IMR-90 (cell line): ENCODE measurements around the gene SLC4A11. TPM values are rescaled to one million over a fixed set of nuclear protein-coding genes. Genes with fewer than 3 reads are reported as not detected.
"Not testable (repeated sequence)": the region's sequence is repeated elsewhere in the genome, so short reads cannot be mapped to it uniquely, and the experiment has no call there.

Experiments
- ATAC-seq: fragments of 200-7000 bp; cut with Tn5 transposase; 2 replicates; pipeline ENCODE4 v1.9.1; 2020; ENCODE audit warnings: low read depth, mild to moderate bottlenecking, moderate library complexity
- BruUV-seq: library from RNA; stranded (reverse); fragments of 400-500 nt; replicated peaks from 2 replicates; lab custom pipeline; 2021; lab: Mats Ljungman, UMichigan
- CTCF ChIA-PET: fragments of 300-600 bp; formaldehyde crosslinking; extraction: SDS; loops from one replicate; lab custom pipeline; 2021; ENCODE audit warnings: antibody characterized with exemption; lab: Yijun Ruan, JAX
- POLR2A ChIA-PET: fragments of 300-600 bp; sonication (Branson Sonifier 250); formaldehyde crosslinking; loops from one replicate; lab custom pipeline; 2022; ENCODE audit warnings: antibody characterized with exemption; ENCODE audit not compliant: unreplicated experiment; lab: Charles Lee
- DNase-seq: peaks from one replicate; pipeline ENCODE4 v3.0.0; 2013
- H2AFZ ChIP-seq: replicated peaks from 2 replicates; pipeline ENCODE3; 2013; ENCODE audit warnings: low read length, mild to moderate bottlenecking; ENCODE audit not compliant: poor library complexity
- H2AK5ac ChIP-seq: 2 replicates; pipeline ENCODE4 v1.6.1; 2013; ENCODE audit warnings: low read depth, low read length, inconsistent platforms
- H2AK9ac ChIP-seq: replicated peaks from 2 replicates; pipeline ENCODE3; 2013; ENCODE audit warnings: mild to moderate bottlenecking, low read depth, low read length, moderate library complexity; ENCODE audit not compliant: poor library complexity
- H2BK120ac ChIP-seq: 2 replicates; pipeline ENCODE4 v1.6.1; 2013; ENCODE audit warnings: low read depth, low read length, inconsistent platforms
- H2BK15ac ChIP-seq: 3 replicates; pipeline ENCODE4 v1.6.1; 2013; ENCODE audit warnings: low read depth, low read length, inconsistent platforms
- H2BK20ac ChIP-seq: 2 replicates; pipeline ENCODE4 v1.6.1; 2013; ENCODE audit warnings: low read depth, mild to moderate bottlenecking, inconsistent platforms, low read length, moderate library complexity
- H2BK5ac ChIP-seq: 2 replicates; pipeline ENCODE4 v1.6.1; 2013; ENCODE audit warnings: mild to moderate bottlenecking, low read depth, low read length, inconsistent platforms; ENCODE audit not compliant: poor library complexity, severe bottlenecking
- H3K14ac ChIP-seq: replicated peaks from 2 replicates; pipeline ENCODE4 v1.6.1; 2013; ENCODE audit warnings: low read depth, low read length, inconsistent platforms
- H3K18ac ChIP-seq: 2 replicates; pipeline ENCODE4 v1.6.1; 2013; ENCODE audit warnings: low read depth, low read length, control low read depth
- H3K23ac ChIP-seq: 2 replicates; pipeline ENCODE4 v1.6.1; 2013; ENCODE audit warnings: low read depth, low read length, inconsistent platforms
- H3K27ac ChIP-seq: 2 replicates; pipeline ENCODE4 v1.5.1; 2013; ENCODE audit warnings: mild to moderate bottlenecking, control low read depth, low read length; ENCODE audit not compliant: insufficient read depth
- H3K27me3 ChIP-seq: 2 replicates; pipeline ENCODE4 v1.6.1; 2013; ENCODE audit warnings: low read length; ENCODE audit not compliant: control insufficient read depth, insufficient read depth
- H3K36me3 ChIP-seq: 2 replicates; pipeline ENCODE4 v1.6.1; 2013; ENCODE audit warnings: low read length, mixed read lengths; ENCODE audit not compliant: control insufficient read depth, insufficient read depth
- H3K4ac ChIP-seq: 2 replicates; pipeline ENCODE4 v1.6.1; 2013; ENCODE audit warnings: low read depth, low read length, inconsistent platforms
- H3K4me1 ChIP-seq: 2 replicates; pipeline ENCODE4 v1.6.1; 2013; ENCODE audit warnings: low read length, mixed read lengths; ENCODE audit not compliant: control insufficient read depth, insufficient read depth
- H3K4me2 ChIP-seq: 2 replicates; pipeline ENCODE4 v1.6.1; 2013; ENCODE audit warnings: low read depth, mild to moderate bottlenecking, control low read depth, low read length, moderate library complexity
- H3K4me3 ChIP-seq: 2 replicates; pipeline ENCODE4 v1.5.1; 2013; ENCODE audit warnings: low read depth, mild to moderate bottlenecking, control low read depth, low read length, moderate library complexity; ENCODE audit not compliant: insufficient read depth
- H3K56ac ChIP-seq: 2 replicates; pipeline ENCODE4 v1.6.1; 2013; ENCODE audit warnings: low read length, inconsistent platforms; ENCODE audit not compliant: insufficient read depth; ENCODE audit errors: extremely low read depth
- H3K79me1 ChIP-seq, 2 experiments: 2 replicates each; pipeline ENCODE4 v1.6.1; 2013; ENCODE audit warnings: low read length in 2 of 2, inconsistent platforms in 1 of 2, low read depth in 1 of 2
- H3K9ac ChIP-seq: 2 replicates; pipeline ENCODE4 v1.6.1; 2013; ENCODE audit warnings: low read depth, low read length, control low read depth
- H3K9me1 ChIP-seq: 2 replicates; pipeline ENCODE4 v1.6.1; 2013; ENCODE audit warnings: low read length, inconsistent platforms; ENCODE audit not compliant: insufficient read depth
- H3K9me3 ChIP-seq: 2 replicates; pipeline ENCODE4 v1.6.1; 2013; ENCODE audit warnings: low read length; ENCODE audit not compliant: control insufficient read depth, insufficient read depth
- H4K20me1 ChIP-seq: 2 replicates; pipeline ENCODE4 v1.6.1; 2013; ENCODE audit warnings: low read length, inconsistent platforms; ENCODE audit not compliant: insufficient read depth
- H4K5ac ChIP-seq: 2 replicates; pipeline ENCODE4 v1.6.1; 2013; ENCODE audit warnings: mild to moderate bottlenecking, low read depth, low read length, control low read depth
- H4K8ac ChIP-seq, 2 experiments: 2 replicates each; pipeline ENCODE4 v1.6.1; 2013; ENCODE audit warnings: low read depth in 2 of 2, low read length in 2 of 2, control low read depth in 1 of 2, inconsistent platforms in 1 of 2
- H4K91ac ChIP-seq: 2 replicates; pipeline ENCODE4 v1.6.1; 2013; ENCODE audit warnings: low read depth, low read length, inconsistent platforms; ENCODE audit not compliant: insufficient read depth
- FOS ChIP-seq: fragments of 150-350 bp; IDR thresholded peaks from 2 replicates; pipeline ENCODE4 v1.6.1; 2016; ENCODE audit warnings: low read depth, low read length
- MAFK ChIP-seq: IDR thresholded peaks from 2 replicates; pipeline ENCODE4 v1.6.1; 2012; ENCODE audit warnings: low read depth, low read length, improper control_type of control experiment
- MXI1 ChIP-seq: IDR thresholded peaks from 2 replicates; pipeline ENCODE4 v1.6.1; 2012; ENCODE audit warnings: low read depth, mild to moderate bottlenecking, low read length, moderate library complexity, borderline replicate concordance
- POLR2A ChIP-seq: IDR thresholded peaks from 2 replicates; pipeline ENCODE4 v1.6.1; 2012; ENCODE audit warnings: mild to moderate bottlenecking, low read depth, low read length
- RCOR1 ChIP-seq: IDR thresholded peaks from 2 replicates; pipeline ENCODE4 v1.6.1; 2012; ENCODE audit warnings: mild to moderate bottlenecking, low read length, improper control_type of control experiment; ENCODE audit not compliant: insufficient replicate concordance
- WGBS, 2 experiments: methylation state at CpG; one replicate each; pipeline versions ENCODE4 v1.1.5 to v1.1.7; 2013; ENCODE audit warnings: missing lambda C conversion rate in 2 of 2; ENCODE audit not compliant: insufficient read length in 1 of 2; ENCODE audit errors: extremely low coverage in 2 of 2; 5-methylcytosine and 5-hydroxymethylcytosine counted together
- dilution Hi-C: fragments of 300-500 bp; cut with HindIII; formaldehyde crosslinking; loops from one replicate; pipeline ENCODE4 v1.14.3; 2018; ENCODE audit warnings: low sequenced_read_pairs; ENCODE audit not compliant: unreplicated experiment
- in situ Hi-C: fragments of 300-500 bp; cut with MboI; formaldehyde crosslinking; loops from 3 replicates; pipeline ENCODE4 v1.14.3; 2019; ENCODE audit warnings: low sequenced_read_pairs, inconsistent platforms, mixed read lengths
- intact Hi-C: fragments of 100-400 bp; cut with micrococcal nuclease; formaldehyde crosslinking; loops from 2 replicates; pipeline ENCODE4 v1.10.0; 2022
- polyA plus RNA-seq, 3 experiments: library from polyadenylated mRNA; depleted of rRNA; stranded (reverse); fragments of >200 nt; gene quantifications; 2 replicates each; pipeline ENCODE4 v1.2.3, GENCODE V29; 2012; ENCODE audit warnings: low replicate concordance in 1 of 3
- total RNA-seq: library from RNA; depleted of rRNA; stranded (reverse); fragments of >200 nt; gene quantifications from 2 replicates; pipeline ENCODE4 v1.2.3, GENCODE V29; 2012
- TF ChIP-seq, protein P1 (sequence below): fragments of 150-350 bp; IDR thresholded peaks from 2 replicates; pipeline ENCODE4 v1.6.1; 2017; ENCODE audit warnings: mild to moderate bottlenecking, antibody characterized with exemption, low read length, low read depth

SLC4A11 gene
- total and polyA plus RNA-seq, 2 of the 4 experiments (the other 2 are of a cell fraction) = 0.36 to 0.79 TPM

DNA sequence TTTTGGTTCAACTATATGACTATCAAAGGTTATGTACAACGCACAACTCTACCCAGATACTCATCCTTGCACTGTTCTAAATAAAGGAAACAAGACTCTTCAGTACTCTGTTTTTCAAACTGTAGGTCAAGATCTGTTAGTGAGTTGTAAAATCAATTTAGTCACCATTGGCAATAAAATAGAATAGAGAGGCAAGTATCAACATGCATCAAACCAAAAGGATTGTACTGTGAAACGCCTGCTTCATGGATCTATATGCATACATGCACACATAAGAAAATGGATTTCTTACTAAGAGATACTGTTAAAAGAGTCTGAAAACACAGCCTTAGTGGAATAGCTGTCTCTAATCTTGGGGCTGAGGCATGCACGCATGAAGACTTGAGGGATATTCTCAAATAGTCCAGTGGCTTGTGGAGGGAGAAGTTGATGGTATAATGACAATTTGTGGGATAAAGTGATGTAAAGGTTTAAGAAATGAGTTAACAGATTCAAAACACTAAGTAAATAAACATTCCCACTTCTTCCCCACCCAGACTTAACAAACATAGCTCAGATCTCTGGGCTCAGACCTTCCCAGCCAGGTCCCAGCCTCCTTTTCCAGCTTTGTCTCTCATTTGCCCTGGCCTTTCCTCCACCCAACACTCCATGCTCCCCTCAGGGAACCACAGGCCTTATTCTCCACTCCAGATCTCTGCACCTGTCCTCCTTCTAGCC lies 54.9 kb downstream of the SLC4A11 start:
- Histone ChIP-seq H2AK9ac (no peak overlapping the region), H3K56ac (no peak overlapping the region), H3K23ac (no peak overlapping the region), H2AFZ (no peak overlapping the region), H3K4me2 (no peak overlapping the region), H3K9me1 (no peaks in the 10 kb centered on the region), H2BK5ac (no peak overlapping the region), H4K91ac (no peak overlapping the region), H3K9me3 (no peaks in the 10 kb centered on the region), H3K4me1 (0 out of 2 replicates have a peak, but pooled peaks cover 2% of the 10 kb centered on the region), H3K79me1 (no peaks in the 10 kb centered on the region), H2BK15ac (no peak overlapping the region), H3K27me3 (no peaks in the 10 kb centered on the region), H3K27ac (no peak overlapping the region), H3K9ac (no peak overlapping the region), H4K20me1 (no peaks in the 10 kb centered on the region), H2BK120ac (no peak overlapping the region), H3K36me3 (no peaks in the 10 kb centered on the region), H4K8ac (no peak overlapping the region), H3K18ac (no peak overlapping the region), H2AK5ac (no peak overlapping the region), H2BK20ac (no peak overlapping the region), H3K14ac (no peak overlapping the region), H3K4me3 (no peak overlapping the region), H4K5ac (no peak overlapping the region), H3K4ac (no peak overlapping the region)
- ATAC-seq = no peak
- DNase-seq = no peak
- intact Hi-C loops (no loop called here), in situ Hi-C loops (no loop called here), dilution Hi-C loops (no loop called here)
- ChIA-PET POLR2A (interaction anchor here (0.5 kb wide), 1 partner anchor 132 kb away, joined by 3 read pairs; no protein-coding TSS in a partner anchor), CTCF (no interaction called here)
- TF ChIP-seq FOS (no peak), RCOR1 (no peak), MAFK (no peak), POLR2A (no peak), MXI1 (no peak)
- TF ChIP-seq, protein P1, sequence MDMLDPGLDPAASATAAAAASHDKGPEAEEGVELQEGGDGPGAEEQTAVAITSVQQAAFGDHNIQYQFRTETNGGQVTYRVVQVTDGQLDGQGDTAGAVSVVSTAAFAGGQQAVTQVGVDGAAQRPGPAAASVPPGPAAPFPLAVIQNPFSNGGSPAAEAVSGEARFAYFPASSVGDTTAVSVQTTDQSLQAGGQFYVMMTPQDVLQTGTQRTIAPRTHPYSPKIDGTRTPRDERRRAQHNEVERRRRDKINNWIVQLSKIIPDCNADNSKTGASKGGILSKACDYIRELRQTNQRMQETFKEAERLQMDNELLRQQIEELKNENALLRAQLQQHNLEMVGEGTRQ = no peak
- whole genome bisulfite sequencing, 2 experiments = 100% methylated on average over 1 of the region's 3 CpGs; no CpG with 5 or more reads in 1 of the 2 experiments
- BruUV-seq = no TSS peak

DNA sequence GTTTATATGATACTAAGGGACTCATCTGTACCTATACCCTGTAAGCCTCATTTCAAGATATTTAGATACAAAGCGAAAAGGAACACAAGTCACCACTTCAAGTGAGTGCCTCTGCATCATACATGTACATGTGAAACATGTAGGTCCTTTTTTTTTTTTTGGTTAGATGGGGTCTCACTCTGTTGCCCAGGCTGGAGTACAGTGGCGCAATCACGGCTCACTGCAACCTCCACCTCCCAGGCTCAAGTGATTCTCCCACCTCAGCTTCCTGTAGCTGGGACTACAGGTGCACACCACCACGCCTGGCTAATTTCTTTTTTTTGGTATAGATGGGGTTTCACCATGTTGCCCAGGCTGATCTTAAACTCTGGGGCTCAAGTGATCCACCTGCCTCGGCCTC lies 56.6 kb downstream of the SLC4A11 start:
- H2AK9ac ChIP-seq, H2BK120ac ChIP-seq, H3K4me3 ChIP-seq, H3K27ac ChIP-seq, H3K4me2 ChIP-seq, H2BK20ac ChIP-seq, H3K4ac ChIP-seq, H4K91ac ChIP-seq, H3K36me3 ChIP-seq, in situ Hi-C loops, DNase-seq, H4K20me1 ChIP-seq, dilution Hi-C loops, H3K18ac ChIP-seq, H3K23ac ChIP-seq, H3K9ac ChIP-seq, BruUV-seq, H3K14ac ChIP-seq, H3K79me1 ChIP-seq, ATAC-seq, H2BK15ac ChIP-seq, intact Hi-C loops, H2AFZ ChIP-seq, H4K5ac ChIP-seq, POLR2A ChIA-PET, H3K9me1 ChIP-seq, CTCF ChIA-PET, H2AK5ac ChIP-seq, H3K9me3 ChIP-seq, H3K56ac ChIP-seq, H4K8ac ChIP-seq, H2BK5ac ChIP-seq, H3K4me1 ChIP-seq, H3K27me3 ChIP-seq: not testable (repeated sequence)
- 100% methylated on average over 1 of the region's 5 CpGs; no CpG with 5 or more reads in 1 of the 2 experiments for WGBS, 2 experiments
